DMS53 (cell line): ENCODE data around the gene BCDIN3D.

Experiments
- DNase-seq: peaks from one replicate; lab custom pipeline; 2025; lab: John Stamatoyannopoulos, UW

Gene BCDIN3D

DNA sequence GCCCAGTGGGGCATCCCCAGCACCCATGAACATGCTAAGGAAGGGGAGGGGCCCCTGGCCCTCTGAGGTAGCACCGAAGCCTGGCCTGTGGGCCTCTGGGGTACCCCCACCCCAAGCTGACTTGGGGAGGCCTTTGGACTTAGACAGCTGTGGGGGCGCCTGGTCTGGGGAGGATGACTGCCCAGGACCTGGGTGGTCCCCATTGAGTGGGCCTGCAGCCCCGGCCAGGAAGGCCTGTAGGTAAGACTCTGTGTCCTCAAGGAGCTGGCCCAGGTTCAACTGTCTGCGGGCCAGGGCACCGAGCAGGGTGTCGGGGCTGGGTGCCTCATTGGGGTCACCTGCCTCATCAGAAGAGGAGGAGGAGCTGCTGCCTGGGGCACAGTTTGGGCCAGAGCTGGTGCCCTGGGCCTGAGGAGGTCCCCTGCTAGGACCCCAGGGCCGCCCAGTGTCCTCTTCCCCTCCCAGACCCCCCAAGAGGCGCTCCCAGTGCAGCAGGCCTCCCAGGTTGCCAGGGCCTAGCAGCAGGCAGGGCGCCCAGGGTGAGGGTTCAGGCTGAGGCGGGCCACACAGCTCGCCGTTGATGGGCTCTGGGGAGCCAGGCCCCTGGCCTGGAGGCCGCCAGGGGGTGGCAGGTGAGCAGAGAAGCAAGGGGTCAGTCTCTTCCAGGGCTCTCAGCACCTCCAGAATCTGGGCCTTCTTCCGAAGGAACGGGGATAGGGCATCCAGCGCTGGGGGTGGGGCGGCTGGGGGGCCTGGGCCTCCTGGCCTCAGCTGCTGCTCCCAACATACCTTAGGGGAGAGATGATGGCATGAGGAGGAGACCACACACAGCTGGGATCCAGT, 46.1 kb downstream of the BCDIN3D start:
- DNase-seq: no peak

DNA sequence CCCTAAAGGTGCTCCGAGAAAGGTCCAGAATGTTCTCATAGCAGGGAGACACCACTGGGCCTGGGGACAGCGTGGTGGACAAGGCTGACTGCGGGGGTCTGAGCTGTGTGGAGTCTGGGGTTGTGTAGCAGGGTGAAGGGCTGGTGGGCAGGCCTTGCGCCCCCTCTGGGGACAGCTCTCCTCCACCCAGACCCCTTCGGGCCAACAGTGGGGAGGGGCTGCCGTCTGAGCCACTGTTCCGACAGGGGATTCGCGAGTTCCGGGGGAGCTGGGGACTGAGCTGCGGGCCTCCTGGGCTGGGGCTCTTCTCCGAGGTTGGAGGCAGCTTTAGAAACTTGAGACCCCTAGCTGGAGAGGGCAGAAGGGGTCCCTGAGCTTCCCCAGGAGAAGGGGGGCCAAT, 46.8 kb downstream of the BCDIN3D start:
- DNase-seq: no peak

DNA sequence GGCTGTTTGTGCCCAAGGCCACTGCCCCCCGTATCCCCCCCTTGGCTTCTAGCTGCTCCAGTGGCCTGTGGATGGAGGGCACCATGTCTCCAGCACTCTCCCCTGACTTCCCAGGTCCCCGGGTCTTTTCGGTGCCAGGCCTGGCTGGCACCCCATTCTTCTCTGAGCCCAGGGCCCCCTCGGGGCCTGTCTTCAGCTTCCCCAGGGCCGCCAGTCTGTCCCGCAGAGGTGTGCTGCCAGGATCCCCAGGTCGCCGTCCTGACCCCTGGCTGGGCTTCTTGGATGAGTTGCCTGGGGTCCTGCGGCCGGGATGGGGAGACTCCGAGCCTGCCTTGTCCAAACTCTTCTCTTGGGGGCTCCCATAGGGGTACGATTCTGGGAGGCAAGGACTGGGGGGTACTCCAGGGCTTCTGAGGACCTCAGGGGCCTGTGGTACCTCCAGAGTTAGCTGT, 47.2 kb downstream of the BCDIN3D start:
- DNase-seq: no peak

DNA sequence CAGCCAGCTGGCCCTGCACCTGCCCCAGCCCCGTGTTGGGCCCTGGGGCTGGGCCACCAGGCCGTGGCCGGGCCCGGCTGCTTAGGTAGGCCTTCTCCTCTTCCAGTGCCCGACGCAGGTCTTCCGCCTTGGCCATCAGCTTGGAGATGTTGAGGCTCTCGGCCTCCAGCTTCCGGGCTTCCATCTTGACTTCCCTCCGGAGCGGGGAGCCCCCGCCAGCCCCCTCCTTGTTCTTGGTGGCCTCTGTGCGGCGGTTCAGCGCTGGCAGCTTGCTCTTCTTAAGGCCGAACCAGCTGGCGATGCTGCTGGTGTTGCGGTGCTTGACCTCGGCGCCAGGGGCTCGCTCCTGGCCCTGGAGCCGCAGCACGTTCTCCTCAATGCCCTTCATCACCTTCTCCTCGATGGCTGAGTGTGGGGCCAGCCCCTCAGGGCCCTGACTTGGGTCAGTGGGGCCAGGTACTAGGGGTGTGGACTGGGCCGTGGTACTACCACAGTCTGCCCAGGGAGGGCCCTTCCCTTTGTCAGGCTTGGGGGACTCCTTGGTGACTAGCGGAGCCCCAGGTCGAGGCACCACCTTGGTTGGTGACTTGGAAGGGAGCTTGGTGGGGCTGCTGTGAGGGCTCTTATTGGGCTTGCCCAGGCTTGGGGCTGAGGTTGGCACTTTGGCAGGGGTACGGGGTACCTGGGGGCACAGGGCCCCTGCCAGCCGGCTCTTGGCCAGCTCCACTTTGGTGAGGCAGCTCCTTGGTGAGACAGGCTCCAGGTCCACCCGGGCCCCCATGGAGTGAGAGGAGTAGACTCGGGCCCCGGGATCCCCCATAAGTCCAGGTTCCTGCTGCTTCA, 47.9 kb downstream of the BCDIN3D start:
- DNase-seq: no peak

DNA sequence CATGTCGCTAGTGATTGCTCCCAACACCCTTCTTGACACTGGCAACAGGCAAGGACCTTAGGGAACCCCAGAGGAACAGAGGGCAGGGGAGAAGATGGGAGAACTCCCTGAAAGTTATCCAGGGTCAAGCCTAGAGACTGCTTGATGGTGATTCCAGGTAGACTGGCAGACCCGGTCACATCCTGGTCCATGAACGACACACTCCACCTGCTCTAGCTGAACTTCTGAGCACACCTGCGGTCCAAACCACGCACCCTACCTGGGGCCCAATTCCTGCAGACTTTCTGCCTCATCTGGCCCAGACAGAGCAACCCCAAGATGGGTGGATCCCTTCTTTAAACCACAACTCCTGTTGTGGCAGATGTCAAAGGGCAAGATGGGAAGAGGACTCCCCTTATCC, 48.9 kb downstream of the BCDIN3D start:
- no peak for DNase-seq

DNA sequence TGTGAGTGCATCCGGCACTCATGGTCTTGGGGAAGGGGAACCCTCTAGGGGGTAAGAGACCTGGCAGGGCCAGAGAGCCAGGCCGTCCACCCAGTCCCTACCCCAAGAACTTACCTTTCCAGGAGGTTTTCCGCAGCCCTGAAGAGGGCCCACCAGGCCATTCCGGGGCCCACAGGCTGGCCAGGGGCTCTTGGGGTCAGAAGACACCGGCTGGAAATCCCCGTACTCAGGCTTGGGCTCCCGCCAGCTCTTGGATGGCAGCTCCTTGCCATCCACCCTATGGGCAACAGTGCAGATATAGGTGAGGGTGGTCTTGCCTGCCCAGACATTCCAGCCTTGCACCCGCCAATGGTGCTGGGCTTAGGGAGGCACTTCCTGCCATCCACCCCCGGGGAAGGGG, 49.3 kb downstream of the BCDIN3D start:
- no peak for DNase-seq

DNA sequence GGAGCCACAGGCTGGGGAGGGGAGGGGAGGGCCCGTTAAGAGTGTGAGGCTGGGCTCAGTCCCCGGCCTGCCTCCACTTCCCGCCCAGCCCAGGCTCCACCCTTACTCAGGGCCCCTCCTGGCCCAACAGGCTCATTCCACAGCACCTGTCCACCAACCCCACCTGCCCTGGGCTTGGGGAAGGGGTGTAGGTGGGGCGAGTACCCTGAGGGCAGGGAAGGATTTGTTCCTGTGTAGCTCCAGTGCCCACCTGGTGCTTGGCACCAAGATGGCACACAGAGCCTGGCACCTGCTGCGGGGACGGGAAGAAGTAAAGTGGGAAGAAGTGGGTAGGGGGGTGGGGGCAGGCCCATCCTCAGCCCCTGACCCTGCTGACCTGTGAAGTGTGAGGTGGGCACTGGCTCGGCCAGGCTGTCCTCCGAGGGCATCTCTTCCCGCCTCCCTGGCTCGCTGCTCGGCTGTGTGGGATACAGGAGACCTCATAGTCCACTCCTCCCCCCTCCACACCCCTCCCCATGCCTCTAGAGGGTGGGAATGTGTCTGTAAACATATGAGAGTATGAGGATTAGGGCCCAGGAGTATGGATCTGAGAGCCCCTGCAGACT, 49.8 kb downstream of the BCDIN3D start:
- DNase-seq: no peak

DNA sequence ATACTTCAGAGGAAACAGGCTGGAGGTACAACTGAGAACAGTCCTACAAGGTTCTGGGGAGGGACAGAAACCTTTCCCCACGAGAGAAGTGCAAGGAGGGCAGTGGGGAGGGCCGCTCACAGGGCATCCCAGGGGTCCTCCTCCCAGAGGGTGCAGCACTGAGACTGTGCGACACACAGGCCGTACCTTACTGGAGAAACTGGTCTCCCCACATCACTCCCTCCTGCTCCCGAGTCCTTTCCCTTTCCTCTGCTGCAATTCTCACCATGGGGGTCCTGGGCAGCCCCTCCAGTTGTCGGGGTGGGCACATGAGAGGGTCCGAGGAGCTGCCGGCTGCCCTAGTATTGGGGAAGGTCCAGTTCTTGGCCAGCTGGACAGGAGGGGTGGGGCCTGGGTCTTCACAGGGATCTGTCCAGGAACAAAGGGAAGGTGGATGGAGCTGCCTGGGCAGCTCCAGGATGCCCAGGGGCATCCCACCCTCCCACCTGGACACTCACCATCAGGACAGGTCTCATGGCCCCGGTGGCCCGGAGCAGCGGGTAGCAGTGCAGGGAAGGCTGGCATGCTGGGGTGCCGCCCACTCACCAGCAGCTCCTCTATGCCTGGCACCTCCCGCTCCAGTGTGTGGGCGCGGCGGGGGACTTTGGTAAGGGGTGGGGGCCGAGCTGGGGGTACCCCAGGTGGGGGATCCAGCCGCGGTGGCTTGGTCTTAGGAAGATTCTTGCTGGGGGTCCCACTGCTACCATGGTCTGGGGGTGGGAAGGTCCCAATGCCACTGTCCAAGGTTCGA, 50.5 kb downstream of the BCDIN3D start:
- no peak for DNase-seq

DNA sequence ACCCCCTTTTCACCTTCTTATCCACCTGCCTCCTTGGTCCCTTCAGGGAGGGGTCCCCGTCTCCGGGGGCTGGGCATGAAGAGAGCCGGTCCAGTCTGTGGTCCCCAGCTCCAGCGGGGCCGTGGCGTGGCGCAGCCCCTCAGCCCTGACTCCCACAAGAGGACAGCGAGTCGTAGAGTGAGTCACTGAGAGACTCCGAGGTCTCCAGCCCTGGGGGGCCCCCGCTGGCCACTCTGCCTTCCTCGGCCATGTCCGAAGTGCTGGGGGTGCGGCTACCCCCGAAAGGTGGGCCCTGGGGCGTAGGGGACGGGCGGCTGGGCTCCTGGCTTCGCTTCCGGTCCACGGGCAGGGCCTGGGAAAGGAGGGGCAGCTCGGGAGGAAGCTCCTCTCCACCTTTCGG, 51.2 kb downstream of the BCDIN3D start:
- DNase-seq: no peak

DNA sequence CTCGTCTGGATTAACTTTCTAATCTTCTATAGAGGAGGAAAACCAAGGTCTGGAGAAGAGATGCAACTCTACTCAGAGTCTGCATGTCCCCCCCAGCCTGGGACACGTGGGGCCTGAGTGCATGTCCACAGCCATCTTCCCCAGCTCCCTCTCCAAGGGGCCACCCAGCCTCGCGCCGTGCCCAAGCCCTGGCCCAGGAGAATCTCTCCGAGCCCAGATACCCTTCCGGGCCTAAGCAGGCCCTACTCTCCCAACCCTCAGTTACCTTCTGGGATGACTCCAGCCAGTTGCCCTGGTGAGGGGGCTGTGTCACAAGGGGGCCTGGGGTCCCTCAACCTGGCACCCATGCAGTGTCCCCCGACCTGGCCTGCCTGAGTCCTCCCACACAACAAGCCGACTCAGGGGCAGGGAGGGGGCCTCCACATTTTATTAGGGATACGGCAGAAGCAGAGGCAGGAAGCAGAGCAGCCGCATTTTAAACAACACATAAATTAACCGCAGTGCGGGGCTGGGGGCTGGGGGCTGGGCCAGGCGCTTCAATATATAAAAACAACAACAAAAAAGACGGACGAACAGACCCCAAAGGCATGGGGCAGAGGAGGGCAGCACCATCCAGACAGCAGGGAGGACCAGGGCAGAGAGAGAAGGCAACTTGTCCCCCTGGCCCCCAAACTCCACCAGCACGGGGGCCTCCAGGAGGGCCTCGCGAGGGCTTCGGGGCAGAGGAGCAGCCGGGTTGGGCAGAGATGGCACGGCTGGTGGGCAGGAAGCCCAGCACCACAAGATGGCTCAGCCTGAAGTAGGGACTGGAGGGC, 52.0 kb downstream of the BCDIN3D start:
- no peak for DNase-seq

DNA sequence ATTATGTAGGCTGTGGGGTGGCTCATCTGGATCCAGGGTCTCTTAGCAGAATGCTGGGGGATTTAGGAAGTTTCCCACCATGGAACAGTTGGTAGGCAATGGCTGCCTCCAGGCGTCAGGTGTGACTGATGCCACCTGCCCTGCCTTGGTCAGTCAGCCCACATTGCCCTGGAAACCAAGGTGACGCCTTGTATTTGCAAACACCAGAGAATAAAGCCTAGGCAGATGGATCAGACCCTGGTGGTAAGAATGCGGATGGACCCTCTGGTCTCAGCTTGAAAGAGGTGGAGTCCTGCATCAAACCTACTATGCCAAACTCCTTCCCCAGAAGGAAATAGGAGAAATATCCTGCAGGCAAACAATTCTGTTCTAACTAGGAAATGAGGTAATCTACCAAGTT, 52.9 kb downstream of the BCDIN3D start:
- DNase-seq: peak; percentile 84

DNA sequence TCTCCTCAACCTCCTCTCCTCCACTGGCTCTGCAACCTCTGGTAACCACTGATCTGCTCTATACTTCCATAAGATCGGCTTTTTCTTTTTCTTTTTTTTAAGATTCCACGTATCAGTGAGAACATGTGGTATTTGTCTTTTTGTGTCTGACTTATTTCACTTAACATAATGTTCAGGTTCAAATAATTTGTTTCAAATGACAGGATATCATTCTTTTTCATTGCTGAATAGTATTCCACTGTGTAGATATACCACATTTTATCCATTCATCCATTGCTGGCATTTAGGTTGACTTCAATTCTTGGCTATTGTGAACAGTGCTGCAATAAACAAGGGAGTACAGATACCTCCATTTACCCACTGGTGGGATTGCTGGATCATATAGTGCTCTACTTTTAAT, 55.2 kb downstream of the BCDIN3D start:
- DNase-seq: no peak
